Transverse colon (tissue), 4 donors: ENCODE measurements around the gene RASAL1. TPM values are rescaled to one million over a fixed set of nuclear protein-coding genes. Genes with fewer than 3 reads are reported as not detected.

Source experiments
- DNase-seq: peaks from one replicate; pipeline ENCODE4 v3.0.0-alpha.2; 2019
- H3K27ac ChIP-seq, 4 donors: fragments of 200-600 bp; sonication (generic); 2 replicates each; pipeline ENCODE4 v1.5.1; 2016 to 2018; ENCODE audit warnings: inconsistent platforms in 4 of 4
- H3K27me3 ChIP-seq: fragments of 200-600 bp; sonication (generic); 2 replicates; pipeline ENCODE4 v1.5.1; 2017; ENCODE audit warnings: inconsistent platforms
- H3K36me3 ChIP-seq, 4 donors: fragments of 200-600 bp; sonication (generic); 2 replicates each; pipeline ENCODE4 v1.5.1; 2017 to 2019; ENCODE audit warnings: inconsistent platforms in 4 of 4
- H3K4me1 ChIP-seq, 4 donors: fragments of 200-600 bp; sonication (generic); 2 replicates each; pipeline ENCODE4 v1.5.1; 2017 to 2020; ENCODE audit warnings: inconsistent platforms in 4 of 4
- H3K4me3 ChIP-seq, 4 donors: fragments of 200-600 bp; sonication (generic); 1 replicate in 1 of 4; 2 replicates in 3 of 4; pipeline versions ENCODE4 v1.5.1 to v1.6.1; 2017 to 2019; ENCODE audit warnings: inconsistent platforms in 4 of 4
- H3K9me3 ChIP-seq, 2 donors: fragments of 200-600 bp; sonication (generic); 2 replicates each; pipeline ENCODE4 v1.5.1; 2017 to 2019; ENCODE audit warnings: inconsistent platforms in 2 of 2
- EP300 ChIP-seq: sonication (generic); formaldehyde crosslinking; IDR thresholded peaks from one replicate; pipeline ENCODE4 v1.6.1; 2017; ENCODE audit warnings: antibody characterized with exemption, low read depth
- POLR2A ChIP-seq: fragments of 450-650 bp; IDR thresholded peaks from one replicate; pipeline ENCODE4 v1.6.1; 2016; ENCODE audit warnings: antibody characterized with exemption, mild to moderate bottlenecking, moderate library complexity
- POLR2AphosphoS5 ChIP-seq, 3 donors: sonication (generic); formaldehyde crosslinking; IDR thresholded peaks; one replicate each; pipeline ENCODE4 v1.6.1; 2016; ENCODE audit warnings: antibody characterized with exemption in 3 of 3
- whole genome bisulfite sequencing, 2 donors: methylation state at CpG; one replicate each; pipeline ENCODE4 v1.1.5; 2018; ENCODE audit warnings: low coverage in 1 of 2; 5-methylcytosine and 5-hydroxymethylcytosine counted together
- in situ Hi-C, 4 donors: fragments of 200-750 bp; cut with MboI; loops; one replicate each; pipeline versions ENCODE4 v1.15.0 to v1.15.1; 2017; ENCODE audit warnings: low sequenced_read_pairs in 3 of 4, low pct_ligation_motif_present in 1 of 4, low pct_unique_long_range_greater_than_20kb in 1 of 4
- intact Hi-C: fragments of 100-400 bp; cut with DNase I; formaldehyde crosslinking; loops from one replicate; pipeline ENCODE4 v1.15.1; 2023; ENCODE audit warnings: low total_unique reads
- total RNA-seq, 4 donors: library from RNA; depleted of rRNA; stranded (reverse); fragments of >200 nt; gene quantifications; one replicate each; pipeline ENCODE4 v1.1.0, GENCODE V29; 2016
- TF ChIP-seq, protein P1 (sequence below), 5 experiments: fragments of 200-600 bp in 3 of 5; fragments of 450-650 bp in 2 of 5; sonication (generic) in 3 of 5; IDR thresholded peaks; 1 replicate in 2 of 5; 2 replicates in 3 of 5; pipeline ENCODE4 v1.5.1; 2016 to 2017; ENCODE audit warnings: antibody characterized with exemption in 5 of 5, inconsistent platforms in 3 of 5, mild to moderate bottlenecking in 2 of 5, moderate library complexity in 1 of 5

The RASAL1 gene
- total RNA-seq, 4 donors from 2014 or later = 1.9 to 38.2 (median 4.9) TPM

DNA sequence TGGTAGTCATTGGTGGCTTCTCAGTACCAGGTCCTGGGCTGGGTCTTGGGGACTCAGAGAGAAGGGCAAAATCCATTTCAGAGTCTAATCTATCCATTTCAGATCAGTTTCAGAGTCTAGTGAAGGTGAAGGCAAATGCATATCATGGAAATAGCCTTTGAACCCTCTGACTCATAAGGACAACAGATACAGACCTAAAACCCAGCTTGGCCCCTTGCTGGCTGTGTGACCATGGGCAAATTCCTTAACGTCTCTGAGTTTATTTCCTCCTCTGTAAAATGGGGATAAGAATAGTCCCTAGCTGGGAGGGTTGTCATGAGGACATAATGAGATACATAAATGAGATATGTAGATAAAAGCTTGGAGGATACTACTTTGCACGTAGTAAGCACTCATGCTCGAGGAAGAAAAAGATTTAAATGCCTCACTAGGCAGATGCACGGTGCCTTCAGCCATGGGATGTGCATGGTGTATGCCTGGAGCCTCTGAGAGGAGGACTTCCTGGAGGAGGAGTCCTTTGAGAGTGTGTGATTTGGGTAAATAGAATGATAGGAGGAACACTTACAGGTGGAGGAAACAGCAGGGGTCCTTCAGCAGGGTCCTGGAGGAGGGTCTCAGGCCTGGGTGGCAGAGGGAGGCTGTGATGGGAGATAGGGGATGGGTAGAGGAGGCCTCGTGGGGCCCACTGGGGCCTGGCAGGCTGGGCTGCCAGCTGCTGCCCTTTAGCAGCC is 71.0 kb downstream of the RASAL1 start:
- H3K9me3 ChIP-seq = no peaks in the 10 kb centered on the region
- H3K27ac ChIP-seq = no peak overlapping the region
- intact Hi-C loops (no loop called here), in situ Hi-C loops (no loop called here)
- 52 to 62% methylated on average over 4 to 5 of the region's 5 CpGs for WGBS, 2 donors
- H3K27me3 ChIP-seq = peaks cover 31% of the 10 kb centered on the region
- TF ChIP-seq, protein P1, sequence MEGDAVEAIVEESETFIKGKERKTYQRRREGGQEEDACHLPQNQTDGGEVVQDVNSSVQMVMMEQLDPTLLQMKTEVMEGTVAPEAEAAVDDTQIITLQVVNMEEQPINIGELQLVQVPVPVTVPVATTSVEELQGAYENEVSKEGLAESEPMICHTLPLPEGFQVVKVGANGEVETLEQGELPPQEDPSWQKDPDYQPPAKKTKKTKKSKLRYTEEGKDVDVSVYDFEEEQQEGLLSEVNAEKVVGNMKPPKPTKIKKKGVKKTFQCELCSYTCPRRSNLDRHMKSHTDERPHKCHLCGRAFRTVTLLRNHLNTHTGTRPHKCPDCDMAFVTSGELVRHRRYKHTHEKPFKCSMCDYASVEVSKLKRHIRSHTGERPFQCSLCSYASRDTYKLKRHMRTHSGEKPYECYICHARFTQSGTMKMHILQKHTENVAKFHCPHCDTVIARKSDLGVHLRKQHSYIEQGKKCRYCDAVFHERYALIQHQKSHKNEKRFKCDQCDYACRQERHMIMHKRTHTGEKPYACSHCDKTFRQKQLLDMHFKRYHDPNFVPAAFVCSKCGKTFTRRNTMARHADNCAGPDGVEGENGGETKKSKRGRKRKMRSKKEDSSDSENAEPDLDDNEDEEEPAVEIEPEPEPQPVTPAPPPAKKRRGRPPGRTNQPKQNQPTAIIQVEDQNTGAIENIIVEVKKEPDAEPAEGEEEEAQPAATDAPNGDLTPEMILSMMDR (IDR thresholded peaks at IDR 0.05) = no peak
- TF ChIP-seq POLR2AphosphoS5 (IDR thresholded peaks at IDR 0.05) = no peak
- no peak for TF ChIP-seq EP300
- TF ChIP-seq POLR2A = no peak
- no peaks in the 10 kb centered on the region for H3K36me3 ChIP-seq
- H3K4me1 ChIP-seq = peaks cover 0 to 6% (median 0%) of the 10 kb centered on the region in 4 donors
- H3K4me3 ChIP-seq = no peak overlapping the region
- DNase-seq = no peak

DNA sequence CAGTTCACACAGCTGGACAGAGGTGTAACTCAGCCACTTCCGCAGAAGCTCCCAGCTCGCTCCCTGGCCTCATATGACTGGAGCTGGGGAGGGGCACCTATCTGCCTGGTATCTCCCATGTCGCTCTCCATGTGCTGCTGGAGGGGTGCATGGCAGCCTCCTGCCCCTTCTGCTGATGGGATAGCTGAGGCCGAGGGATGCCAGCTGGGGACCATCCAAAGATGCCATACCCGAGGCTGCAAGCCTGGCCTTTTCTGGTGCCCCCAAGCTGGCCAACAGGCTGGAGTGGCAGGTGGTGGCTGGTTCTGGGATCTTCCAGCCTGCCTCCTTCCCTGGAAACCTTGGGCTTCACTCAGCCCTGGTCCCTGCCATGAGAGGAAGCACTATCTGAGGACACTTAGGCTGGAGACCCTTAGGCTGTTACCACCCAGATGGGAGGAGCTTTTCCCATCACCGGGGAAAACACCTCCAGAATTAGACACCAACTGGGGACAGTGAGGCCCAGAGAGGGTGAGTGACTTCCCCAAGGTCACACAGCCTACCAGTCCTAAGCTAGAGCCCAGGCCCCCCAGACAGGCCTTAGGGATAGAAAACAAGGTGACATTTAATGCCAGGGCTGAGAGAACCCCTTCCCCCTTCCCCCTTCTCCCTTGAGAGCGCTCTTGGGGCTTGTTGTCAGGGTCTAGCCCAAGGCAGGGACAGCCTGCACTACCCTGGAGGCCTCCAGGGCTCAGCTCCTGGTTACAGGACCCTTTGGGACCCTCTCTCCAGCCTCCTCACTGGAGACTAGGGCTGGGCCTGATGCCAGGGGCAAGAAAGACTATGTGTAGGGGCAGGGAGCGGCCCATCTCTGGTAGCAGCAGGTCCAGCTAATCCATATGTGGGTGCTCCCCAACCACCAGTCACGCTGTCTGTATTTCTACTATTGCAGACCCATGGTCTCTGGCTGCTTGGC is 71.9 kb downstream of the RASAL1 start:
- DNase-seq = no peak
- peaks cover 31% of the 10 kb centered on the region for H3K27me3 ChIP-seq
- TF ChIP-seq, protein P1 (IDR thresholded peaks at IDR 0.05) = no peak
- TF ChIP-seq POLR2A (no peak), EP300 (no peak), POLR2AphosphoS5 (IDR thresholded peaks at IDR 0.05) (no peak)
- H3K4me1 ChIP-seq = no peaks in the 10 kb centered on the region
- in situ Hi-C loops = no loop called here
- 83% methylated on average over 9 of the region's 9 CpGs; no CpG with 5 or more reads in 1 of the 2 donors for WGBS, 2 donors
- no peaks in the 10 kb centered on the region for H3K9me3 ChIP-seq
- H3K4me3 ChIP-seq = no peak overlapping the region
- intact Hi-C loops = no loop called here
- no peaks in the 10 kb centered on the region for H3K36me3 ChIP-seq
- H3K27ac ChIP-seq = no peak overlapping the region

DNA sequence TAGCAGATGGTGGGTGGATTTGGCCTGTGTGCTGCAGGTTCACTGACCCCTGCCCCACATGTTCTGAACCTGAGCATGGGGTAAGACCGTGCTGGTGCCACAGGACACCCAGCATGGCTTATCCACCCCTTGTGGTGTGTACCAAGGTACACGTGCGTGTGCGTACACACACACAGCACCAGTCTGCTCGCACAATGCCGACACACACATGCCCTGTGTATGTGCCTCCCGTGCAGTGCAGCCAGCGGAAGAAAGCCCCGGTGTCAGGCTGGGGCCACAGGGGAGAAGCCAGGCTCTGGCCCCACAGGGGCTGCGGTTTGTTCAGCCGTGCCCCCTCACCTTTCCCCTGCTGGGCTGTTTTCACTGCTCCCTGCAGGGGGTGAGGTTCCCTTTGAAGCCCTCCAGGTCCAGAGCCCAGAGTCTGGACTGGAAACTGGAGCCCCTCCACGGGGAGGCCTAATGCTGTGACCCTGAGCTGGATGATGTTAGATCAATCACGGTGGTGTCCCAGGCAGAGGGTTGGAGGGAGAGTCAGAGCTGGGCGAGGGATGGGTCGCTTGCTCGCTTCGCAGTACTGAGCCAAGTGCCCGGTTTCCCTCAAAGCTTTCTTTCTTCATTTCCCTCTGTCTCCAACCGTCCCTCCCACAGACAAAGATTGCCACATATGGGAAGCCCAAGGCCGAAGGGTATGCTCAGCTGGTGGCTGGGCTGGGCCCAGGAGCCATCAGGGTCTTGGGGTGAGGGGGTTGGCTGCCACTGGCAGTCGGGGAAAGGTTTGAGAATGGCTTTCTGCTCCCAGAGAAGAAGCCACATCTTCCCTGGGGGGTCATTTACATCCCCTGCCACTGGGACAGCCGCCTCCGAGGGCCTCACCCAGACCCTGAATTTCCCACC is 72.8 kb downstream of the RASAL1 start:
- Histone ChIP-seq H3K27me3 (peaks cover 40% of the 10 kb centered on the region), H3K4me3 (no peak overlapping the region), H3K4me1 (peaks cover 0 to under 1% (median 0%) of the 10 kb centered on the region in 4 donors), H3K27ac (no peak overlapping the region), H3K9me3 (no peaks in the 10 kb centered on the region), H3K36me3 (no peaks in the 10 kb centered on the region)
- TF ChIP-seq, protein P1 (IDR thresholded peaks at IDR 0.05) = no peak
- TF ChIP-seq POLR2AphosphoS5 (IDR thresholded peaks at IDR 0.05) = no peak
- TF ChIP-seq POLR2A = no peak
- no peak for TF ChIP-seq EP300
- no peak for DNase-seq
- intact Hi-C loops (no loop called here), in situ Hi-C loops (no loop called here)
- 63 to 76% methylated on average over 5 to 23 of the region's 23 CpGs for WGBS, 2 donors
